ENCODE data around the gene BTBD19. TPM values are rescaled to one million over a fixed set of nuclear protein-coding genes. Genes with fewer than 3 reads are reported as not detected.
A peak's percentile ranks its signal among the peaks of the same experiment; 100 is the strongest.
"Not testable (repeated sequence)": the region's sequence is repeated elsewhere in the genome, so short reads cannot be mapped to it uniquely, and the experiment has no call there.

The BTBD19 gene
- total RNA-seq, result 22.6 and 24.1 TPM in 2 replicates

DNA sequence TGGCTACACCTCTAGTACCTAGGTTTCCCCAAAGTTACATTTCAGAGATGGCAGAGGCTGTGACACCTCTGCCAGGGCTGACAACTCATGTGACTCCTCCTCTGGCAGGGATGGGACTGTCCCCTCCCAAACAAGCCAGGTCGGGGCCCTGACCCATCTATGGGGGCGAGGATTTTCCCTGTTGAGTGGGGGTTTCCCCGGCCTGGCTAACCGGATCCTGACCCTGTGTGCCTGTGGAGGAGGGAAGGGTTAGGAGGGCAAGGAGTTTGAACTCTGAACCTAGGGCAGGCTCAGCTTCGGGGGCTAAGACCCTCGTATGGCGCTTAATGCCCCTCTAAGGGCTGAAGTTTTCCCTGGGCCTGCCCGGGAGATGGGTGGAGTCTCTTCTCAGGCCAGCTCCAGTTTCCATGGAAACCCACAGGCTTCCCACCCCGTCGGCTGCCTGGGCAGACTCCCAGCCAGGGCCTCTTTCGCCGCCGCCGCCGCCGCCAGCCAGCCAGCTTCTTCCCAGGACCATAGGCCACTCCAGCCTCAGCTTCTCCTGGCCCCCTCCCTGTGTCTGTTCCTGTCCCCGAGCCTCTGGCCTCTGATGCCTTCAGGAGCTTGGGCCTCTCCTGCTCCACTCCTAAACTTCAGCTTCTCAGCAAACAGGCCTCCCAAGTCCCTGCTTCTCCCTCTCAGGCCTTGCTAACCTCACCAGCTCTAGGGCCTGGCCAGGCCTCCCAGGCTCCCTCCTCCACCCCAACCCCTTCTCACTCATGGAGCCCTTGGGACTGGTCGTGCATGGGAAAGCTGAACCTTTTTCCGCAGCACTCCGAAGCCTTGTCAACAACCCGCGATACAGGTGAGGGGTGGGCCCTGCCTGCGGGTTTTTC, at the start of gene BTBD19:
Gene BTBD19, plus strand, starts transcription at position 461 of the 875 bp plus-strand sequence. Its CDS starts 298 bp downstream, at position 759.
- DNase-seq (ENCODE audit: low spot score), result peak; percentile 64
- Mint-ChIP-seq H3K9me3 (no peaks in the 10 kb centered on the region), H3K4me3 (peak within 1 kb of the TSS; percentile 68), H3K4me1 (ENCODE audit: low read depth) (peaks cover 85% of the 10 kb centered on the region), H3K36me3 (ENCODE audit: low read depth) (peaks cover 50% of the 10 kb centered on the region), H3K27me3 (ENCODE audit: insufficient read depth) (no peaks in the 10 kb centered on the region), H3K27ac (peak within 1 kb of the TSS; percentile 99)
- intact Hi-C loops (cut with micrococcal nuclease), result loop anchor here (2.0 to 10.0 kb wide), 6 partner anchors 33 to 836 kb away; partner anchors contain the start of genes ARMH1, ATP6V0B, DPH2 and NASP

DNA sequence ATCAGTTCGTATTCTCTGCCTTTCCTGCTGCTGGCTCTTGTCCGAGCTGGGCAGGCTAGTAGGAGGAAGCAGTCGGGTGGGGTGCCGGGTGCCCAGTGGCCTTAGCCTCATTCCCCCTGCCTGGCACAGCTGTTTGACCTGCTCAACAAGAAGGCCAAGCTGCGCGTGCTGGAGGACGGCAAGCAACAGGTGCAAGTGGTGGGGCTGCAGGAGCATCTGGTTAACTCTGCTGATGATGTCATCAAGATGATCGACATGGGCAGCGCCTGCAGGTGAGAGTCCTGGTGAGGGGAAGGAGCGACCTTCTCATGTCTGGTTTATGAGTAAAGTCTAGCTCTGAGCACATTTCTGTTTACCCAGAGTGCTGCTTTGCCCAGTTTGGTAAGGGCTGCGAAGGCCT, 49.2 kb upstream of the BTBD19 start:
- H3K4me3 Mint-ChIP-seq, result no peak overlapping the region
- H3K27me3 Mint-ChIP-seq (ENCODE audit: insufficient read depth), result no peaks in the 10 kb centered on the region
- H3K9me3 Mint-ChIP-seq, result no peaks in the 10 kb centered on the region
- no peak for DNase-seq (ENCODE audit: low spot score)
- H3K27ac Mint-ChIP-seq, result no peak overlapping the region
- peaks cover 4% of the 10 kb centered on the region for H3K4me1 Mint-ChIP-seq (ENCODE audit: low read depth)
- H3K36me3 Mint-ChIP-seq (ENCODE audit: low read depth), result peaks cover 59% of the 10 kb centered on the region
- intact Hi-C loops (cut with micrococcal nuclease), result no loop called here

- H3K27ac Mint-ChIP-seq, result no peak overlapping the region
- intact Hi-C loops (cut with micrococcal nuclease), result no loop called here
- no peak for DNase-seq (ENCODE audit: low spot score)
- H3K4me1 Mint-ChIP-seq (ENCODE audit: low read depth), result peaks cover 4% of the 10 kb centered on the region
- H3K36me3 Mint-ChIP-seq (ENCODE audit: low read depth), result peaks cover 52% of the 10 kb centered on the region
- H3K9me3 Mint-ChIP-seq, result no peaks in the 10 kb centered on the region
- no peaks in the 10 kb centered on the region for H3K27me3 Mint-ChIP-seq (ENCODE audit: insufficient read depth)
- H3K4me3 Mint-ChIP-seq, result no peak overlapping the region
Measured at GRCh38 chr1:44760876-44761275, 47.4 kb upstream of the BTBD19 start.

DNA sequence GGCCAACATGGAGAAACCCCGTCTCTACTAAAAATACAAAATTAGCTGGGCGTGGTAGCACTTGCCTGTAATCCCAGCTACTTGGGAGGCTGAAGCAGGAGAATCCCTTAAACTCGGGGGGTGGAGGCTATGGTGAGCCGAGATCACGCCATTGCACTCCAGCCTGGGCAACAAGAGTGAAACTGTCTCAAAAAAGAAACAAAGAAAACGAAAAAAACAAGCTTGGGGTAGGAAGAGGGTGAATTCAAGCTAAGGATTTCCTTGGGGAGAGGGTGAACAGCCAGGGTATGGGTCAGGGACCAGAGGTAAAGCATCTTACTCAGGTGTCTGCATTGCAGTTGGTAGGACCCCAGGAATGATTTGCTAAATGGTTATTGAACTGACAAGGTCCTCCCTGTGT, 41.9 kb upstream of the BTBD19 start:
- H3K36me3 Mint-ChIP-seq (ENCODE audit: low read depth), result peaks cover 27% of the 10 kb centered on the region
- H3K4me1 Mint-ChIP-seq (ENCODE audit: low read depth); H3K27me3 Mint-ChIP-seq (ENCODE audit: insufficient read depth); H3K9me3 Mint-ChIP-seq; DNase-seq (ENCODE audit: low spot score); H3K4me3 Mint-ChIP-seq; H3K27ac Mint-ChIP-seq; intact Hi-C loops (cut with micrococcal nuclease): not testable (repeated sequence)

- DNase-seq (ENCODE audit: low spot score), result peak; percentile 85
- Mint-ChIP-seq H3K36me3 (ENCODE audit: low read depth) (peaks cover 44% of the 10 kb centered on the region), H3K9me3 (no peaks in the 10 kb centered on the region), H3K27ac (peak within 1 kb of the TSS; percentile 93), H3K4me3 (peak within 1 kb of the TSS; percentile 88), H3K4me1 (ENCODE audit: low read depth) (peaks cover 23% of the 10 kb centered on the region), H3K27me3 (ENCODE audit: insufficient read depth) (no peaks in the 10 kb centered on the region)
- intact Hi-C loops (cut with micrococcal nuclease), result loop anchor here (1.0 to 5.0 kb wide), 9 partner anchors 11 to 912 kb away; partner anchors contain the start of genes BTBD19, GPBP1L1, KIF2C and PLK3
Measured at GRCh38 chr1:44775078-44775929, 33.0 kb upstream of the BTBD19 start, which contains the start of gene RPS8. TSS of gene RPS8 (plus strand) at chr1:44775540. CDS start at chr1:44775597, 57 bp downstream.

DNA sequence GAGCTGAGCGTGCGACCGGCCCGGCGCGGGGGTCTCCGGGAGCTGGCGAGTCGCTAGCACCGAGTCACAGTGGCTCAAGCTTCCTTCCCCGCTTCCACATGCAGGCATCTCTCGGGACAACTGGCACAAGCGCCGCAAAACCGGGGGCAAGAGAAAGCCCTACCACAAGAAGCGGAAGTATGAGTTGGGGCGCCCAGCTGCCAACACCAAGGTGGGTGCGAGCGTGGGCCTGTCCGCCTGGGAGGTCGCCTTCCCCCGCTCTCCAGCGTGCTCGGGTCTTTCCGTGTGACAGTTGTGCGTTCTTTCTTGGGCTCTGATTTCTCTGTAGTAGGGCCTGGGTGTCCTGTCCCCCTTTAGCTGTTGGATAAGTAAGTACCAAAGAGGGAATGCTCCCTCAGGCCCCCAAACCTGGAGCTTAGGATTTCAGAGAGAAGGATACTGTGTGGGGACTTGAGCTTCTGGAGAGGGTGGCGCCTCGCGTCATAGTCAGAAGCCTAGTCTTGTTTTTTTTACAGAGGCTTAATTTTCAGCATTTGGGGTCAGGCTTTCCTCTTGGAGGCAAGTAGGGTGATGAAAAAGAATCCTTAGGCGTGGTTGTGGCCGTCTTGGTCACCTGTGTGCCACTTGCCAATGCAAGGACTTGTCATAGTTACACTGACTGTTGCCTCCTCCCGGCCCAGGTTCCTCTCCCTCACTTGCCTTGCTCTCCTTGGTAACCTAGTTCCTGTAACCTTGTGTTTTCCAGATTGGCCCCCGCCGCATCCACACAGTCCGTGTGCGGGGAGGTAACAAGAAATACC, 32.2 kb upstream of the BTBD19 start:
- Mint-ChIP-seq H3K4me3 (peak overlapping the region; percentile 88), H3K4me1 (ENCODE audit: low read depth) (peaks cover 27% of the 10 kb centered on the region), H3K27ac (peak overlapping the region; percentile 91), H3K9me3 (no peaks in the 10 kb centered on the region), H3K36me3 (ENCODE audit: low read depth) (peaks cover 52% of the 10 kb centered on the region), H3K27me3 (ENCODE audit: insufficient read depth) (no peaks in the 10 kb centered on the region)
- DNase-seq (ENCODE audit: low spot score), result no peak
- intact Hi-C loops (cut with micrococcal nuclease), result loop anchor here (1.0 to 5.0 kb wide), 9 partner anchors 10 to 911 kb away; partner anchors contain the start of genes BTBD19, GPBP1L1, KIF2C and PLK3

DNA sequence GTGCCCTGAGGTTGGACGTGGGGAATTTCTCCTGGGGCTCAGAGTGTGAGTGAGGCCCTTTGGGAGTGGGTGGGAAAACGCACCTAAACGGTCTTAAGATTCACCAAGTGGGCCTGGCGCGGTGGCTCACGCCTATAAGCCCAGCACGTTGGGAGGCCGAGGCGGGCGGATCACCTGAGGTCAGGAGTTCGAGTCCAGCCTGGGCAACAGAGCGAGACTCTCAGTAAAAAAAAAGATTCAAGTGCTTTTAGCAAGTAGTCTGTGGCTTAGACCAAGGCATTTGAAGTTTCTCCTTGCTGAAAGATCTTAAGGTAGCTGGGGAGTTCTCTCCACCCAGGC, 31.6 kb upstream of the BTBD19 start:
- no peaks in the 10 kb centered on the region for H3K27me3 Mint-ChIP-seq (ENCODE audit: insufficient read depth)
- peak overlapping the region; percentile 88 for H3K4me3 Mint-ChIP-seq
- peak overlapping the region; percentile 91 for H3K27ac Mint-ChIP-seq
- DNase-seq (ENCODE audit: low spot score), result no peak
- no peaks in the 10 kb centered on the region for H3K9me3 Mint-ChIP-seq
- H3K36me3 Mint-ChIP-seq (ENCODE audit: low read depth), result peaks cover 57% of the 10 kb centered on the region
- H3K4me1 Mint-ChIP-seq (ENCODE audit: low read depth), result peaks cover 33% of the 10 kb centered on the region
- intact Hi-C loops (cut with micrococcal nuclease), result loop anchor here (5.0 kb wide), 1 partner anchor 911 kb away; the partner anchor contains the start of genes GPBP1L1 and TMEM69

GRCh38 chr1:44777547-44777946, 30.8 kb upstream of the BTBD19 start:
- Mint-ChIP-seq H3K9me3 (no peaks in the 10 kb centered on the region), H3K27ac (peak overlapping the region; percentile 42), H3K36me3 (ENCODE audit: low read depth) (peaks cover 61% of the 10 kb centered on the region), H3K4me3 (peak overlapping the region; percentile 88), H3K4me1 (ENCODE audit: low read depth) (peaks cover 33% of the 10 kb centered on the region), H3K27me3 (ENCODE audit: insufficient read depth) (no peaks in the 10 kb centered on the region)
- no peak for DNase-seq (ENCODE audit: low spot score)
- intact Hi-C loops (cut with micrococcal nuclease), result loop anchor here (5.0 kb wide), 1 partner anchor 910 kb away; the partner anchor contains the start of genes GPBP1L1 and TMEM69

DNA sequence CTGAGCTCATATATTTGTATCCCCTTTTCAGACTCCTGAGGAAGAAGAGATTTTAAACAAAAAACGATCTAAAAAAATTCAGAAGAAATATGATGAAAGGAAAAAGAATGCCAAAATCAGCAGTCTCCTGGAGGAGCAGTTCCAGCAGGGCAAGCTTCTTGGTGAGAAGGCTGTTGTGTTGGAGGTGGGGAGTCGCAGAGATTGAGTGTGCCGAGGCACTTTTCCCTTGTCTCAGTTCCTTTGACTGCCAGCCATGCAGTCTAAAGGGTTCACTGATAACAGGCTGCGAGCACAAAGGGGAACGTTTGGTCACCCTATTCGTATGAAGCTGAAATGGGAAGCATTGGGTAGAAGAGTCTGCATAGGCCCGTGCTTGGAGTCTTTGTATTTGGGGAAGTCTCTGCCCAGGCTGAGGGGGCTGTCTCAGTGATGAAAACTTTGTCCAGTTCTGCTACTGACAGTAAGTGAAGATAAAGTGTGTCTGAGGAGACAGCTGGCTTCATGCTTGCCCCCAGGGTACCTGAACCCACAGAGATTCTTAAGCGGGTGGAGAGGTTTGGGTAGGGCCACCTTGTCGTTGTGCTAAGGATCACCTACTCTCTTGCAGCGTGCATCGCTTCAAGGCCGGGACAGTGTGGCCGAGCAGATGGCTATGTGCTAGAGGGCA, 30.2 kb upstream of the BTBD19 start:
- intact Hi-C loops (cut with micrococcal nuclease), result loop anchor here (5.0 kb wide), 1 partner anchor 909 kb away; the partner anchor contains the start of genes GPBP1L1 and TMEM69
- H3K36me3 Mint-ChIP-seq (ENCODE audit: low read depth), result peaks cover 63% of the 10 kb centered on the region
- peaks cover 36% of the 10 kb centered on the region for H3K4me1 Mint-ChIP-seq (ENCODE audit: low read depth)
- peak overlapping the region; percentile 42 for H3K27ac Mint-ChIP-seq
- H3K27me3 Mint-ChIP-seq (ENCODE audit: insufficient read depth), result no peaks in the 10 kb centered on the region
- peak overlapping the region; percentile 88 for H3K4me3 Mint-ChIP-seq
- no peak for DNase-seq (ENCODE audit: low spot score)
- H3K9me3 Mint-ChIP-seq, result no peaks in the 10 kb centered on the region

GRCh38 chr1:44778705-44779576, 29.4 kb upstream of the BTBD19 start:
- peaks cover 44% of the 10 kb centered on the region for H3K4me1 Mint-ChIP-seq (ENCODE audit: low read depth)
- H3K4me3 Mint-ChIP-seq, result peak overlapping the region; percentile 88
- H3K9me3 Mint-ChIP-seq, result no peaks in the 10 kb centered on the region
- intact Hi-C loops (cut with micrococcal nuclease), result loop anchor here (5.0 kb wide), 1 partner anchor 908 kb away; the partner anchor contains the start of genes GPBP1L1 and TMEM69
- H3K27me3 Mint-ChIP-seq (ENCODE audit: insufficient read depth), result no peaks in the 10 kb centered on the region
- no peak for DNase-seq (ENCODE audit: low spot score)
- H3K36me3 Mint-ChIP-seq (ENCODE audit: low read depth), result peaks cover 64% of the 10 kb centered on the region
- peak overlapping the region; percentile 81 for H3K27ac Mint-ChIP-seq

All from activated T-helper 1 cell treated with anti-CD3 and anti-CD28 coated beads, Interleukin-12 subunit alpha, Interleukin-12 subunit beta, Interleukin-2, Interleukin-4 antibody, amounts not matched to agents 30 ng/mL and 10 ng/mL and 1 ng/mL, durations not matched to agents 14 hours and 24 hours and 36 hours (primary cell).